ENCODE results near the gene INTS1. TPM values are rescaled to one million over a fixed set of nuclear protein-coding genes. Genes with fewer than 3 reads are reported as not detected.

Gene INTS1
- total and polyA plus RNA-seq, 9 donors: 1.9 to 80.5 (median 61.5) TPM

DNA sequence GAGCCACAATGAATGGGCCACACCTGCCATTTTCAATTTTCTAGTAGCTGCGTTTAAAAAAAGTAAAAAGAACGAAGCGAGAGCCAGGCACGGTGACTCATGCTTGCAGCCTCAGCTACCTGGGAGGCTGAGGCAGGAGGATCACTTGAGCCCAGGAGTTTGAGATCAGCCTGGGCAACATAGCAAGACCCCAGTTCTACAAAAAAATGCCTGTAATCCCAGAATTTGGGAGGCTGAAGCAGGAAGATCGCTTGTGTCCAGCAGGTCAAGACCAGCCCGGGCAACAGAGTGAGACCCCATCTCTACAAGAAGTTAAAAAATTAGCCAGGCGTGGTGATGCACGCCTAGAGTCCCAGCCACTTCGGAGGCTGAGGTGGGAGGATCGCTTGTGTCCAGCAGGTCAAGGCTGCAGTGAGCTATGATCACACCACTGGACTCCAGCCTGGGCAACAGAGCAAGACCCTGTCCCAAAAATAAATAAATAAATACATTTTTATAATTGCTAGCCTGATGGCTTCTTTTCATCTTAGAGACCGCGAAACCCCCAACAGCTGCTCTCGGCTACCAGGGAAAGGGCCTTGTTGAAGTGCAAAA, 77.0 kb downstream of the INTS1 start:
- H3K9me3 ChIP-seq: no peaks in the 10 kb centered on the region

DNA sequence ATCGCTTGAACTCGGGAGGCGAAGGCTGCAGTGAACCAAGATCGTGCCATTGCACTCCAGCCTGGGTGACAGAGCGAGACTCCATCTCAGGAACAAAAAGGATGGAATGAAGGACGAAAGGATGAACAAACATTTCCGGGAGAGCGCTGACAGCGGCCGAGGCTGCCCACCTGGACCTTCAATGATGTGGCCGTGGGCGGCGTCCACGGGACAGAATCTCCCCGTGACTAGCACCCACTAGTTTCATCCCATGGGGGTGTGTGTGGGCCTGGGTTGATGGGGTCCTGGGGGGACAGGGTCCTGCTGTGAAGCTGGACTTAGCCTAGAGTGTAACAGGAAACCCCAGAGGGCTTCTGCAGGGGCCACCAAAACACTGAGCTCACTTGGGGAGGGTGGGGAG, 77.7 kb downstream of the INTS1 start:
- DNase-seq: no peak
- no peaks in the 10 kb centered on the region for H3K36me3 ChIP-seq
- 79 to 81% (median 80%) methylated on average over 15 of the region's 15 CpGs for WGBS, 3 donors
- H3K4me1 ChIP-seq (ENCODE audit: insufficient read depth): no peaks in the 10 kb centered on the region
- no peak overlapping the region for H3K27ac ChIP-seq
- H3K27me3 ChIP-seq: no peaks in the 10 kb centered on the region
- H3K4me3 ChIP-seq: no peak overlapping the region
- intact Hi-C loops (cut with DNase I): no loop called here
- H3K9me3 ChIP-seq: no peaks in the 10 kb centered on the region
- TF ChIP-seq, protein P1, sequence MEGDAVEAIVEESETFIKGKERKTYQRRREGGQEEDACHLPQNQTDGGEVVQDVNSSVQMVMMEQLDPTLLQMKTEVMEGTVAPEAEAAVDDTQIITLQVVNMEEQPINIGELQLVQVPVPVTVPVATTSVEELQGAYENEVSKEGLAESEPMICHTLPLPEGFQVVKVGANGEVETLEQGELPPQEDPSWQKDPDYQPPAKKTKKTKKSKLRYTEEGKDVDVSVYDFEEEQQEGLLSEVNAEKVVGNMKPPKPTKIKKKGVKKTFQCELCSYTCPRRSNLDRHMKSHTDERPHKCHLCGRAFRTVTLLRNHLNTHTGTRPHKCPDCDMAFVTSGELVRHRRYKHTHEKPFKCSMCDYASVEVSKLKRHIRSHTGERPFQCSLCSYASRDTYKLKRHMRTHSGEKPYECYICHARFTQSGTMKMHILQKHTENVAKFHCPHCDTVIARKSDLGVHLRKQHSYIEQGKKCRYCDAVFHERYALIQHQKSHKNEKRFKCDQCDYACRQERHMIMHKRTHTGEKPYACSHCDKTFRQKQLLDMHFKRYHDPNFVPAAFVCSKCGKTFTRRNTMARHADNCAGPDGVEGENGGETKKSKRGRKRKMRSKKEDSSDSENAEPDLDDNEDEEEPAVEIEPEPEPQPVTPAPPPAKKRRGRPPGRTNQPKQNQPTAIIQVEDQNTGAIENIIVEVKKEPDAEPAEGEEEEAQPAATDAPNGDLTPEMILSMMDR (IDR thresholded peaks at IDR 0.05): no peak
- TF ChIP-seq EP300 (IDR thresholded peaks at IDR 0.05) (no peak), POLR2A (IDR thresholded peaks at IDR 0.05) (no peak)

More for the DNA sequence above, 77.0 kb downstream of the INTS1 start:
- no peak for TF ChIP-seq POLR2A (IDR thresholded peaks at IDR 0.05)
- TF ChIP-seq, protein P1 (IDR thresholded peaks at IDR 0.05): no peak
- TF ChIP-seq EP300 (IDR thresholded peaks at IDR 0.05): no peak
- H3K4me1 ChIP-seq (ENCODE audit: insufficient read depth): no peaks in the 10 kb centered on the region
- DNase-seq: no peak
- H3K36me3 ChIP-seq: no peaks in the 10 kb centered on the region
- no peaks in the 10 kb centered on the region for H3K27me3 ChIP-seq
- no peak overlapping the region for H3K27ac ChIP-seq
- WGBS, 3 donors: 82 to 84% (median 82%) methylated on average over 13 of the region's 13 CpGs
- no peak overlapping the region for H3K4me3 ChIP-seq
- intact Hi-C loops (cut with DNase I): no loop called here

DNA sequence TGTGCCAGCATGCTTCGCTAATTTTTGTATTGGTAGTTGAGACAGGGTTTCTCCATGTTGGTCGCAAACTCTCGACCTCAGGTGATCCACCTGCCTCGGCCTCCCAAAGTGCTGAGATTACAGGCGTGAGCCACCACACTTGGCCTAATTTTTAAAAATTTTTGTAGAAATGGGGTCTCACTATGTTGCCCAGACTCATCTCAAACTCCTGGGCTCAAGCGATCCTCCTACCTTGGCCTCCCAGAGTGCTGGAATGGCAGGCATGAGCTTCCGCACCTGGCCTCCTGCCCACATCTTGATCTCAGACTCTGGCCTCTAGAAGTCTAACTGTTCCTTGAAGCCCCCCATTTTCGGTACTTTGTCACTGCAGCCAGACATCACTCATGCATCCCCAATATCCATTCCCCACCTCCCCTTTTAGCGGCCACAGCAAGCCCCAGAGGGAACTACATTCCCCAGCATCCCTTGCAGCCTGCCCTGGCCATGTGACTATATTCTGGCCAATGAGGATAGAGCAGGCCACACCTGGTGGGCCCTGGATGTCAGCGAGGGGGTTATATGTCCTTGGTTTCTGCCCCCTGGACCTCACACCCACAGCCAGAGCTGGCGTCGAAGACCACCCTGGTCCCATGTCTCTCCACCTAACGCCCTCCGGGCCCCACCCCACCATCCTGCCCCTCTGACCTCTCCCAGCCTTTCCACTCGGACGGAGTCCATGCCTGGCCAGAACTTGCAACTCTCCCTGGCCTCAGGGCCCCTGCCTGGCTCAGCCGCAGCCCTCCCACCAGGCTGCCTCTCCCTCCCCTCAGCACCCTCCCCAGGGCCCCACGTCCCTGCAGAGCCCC, 78.7 kb downstream of the INTS1 start:
- H3K4me1 ChIP-seq (ENCODE audit: insufficient read depth): no peaks in the 10 kb centered on the region
- no peaks in the 10 kb centered on the region for H3K9me3 ChIP-seq
- 62 to 69% (median 67%) methylated on average over 18 of the region's 18 CpGs for WGBS, 3 donors
- no peaks in the 10 kb centered on the region for H3K36me3 ChIP-seq
- H3K27ac ChIP-seq: no peak overlapping the region
- H3K27me3 ChIP-seq: no peaks in the 10 kb centered on the region
- intact Hi-C loops (cut with DNase I): no loop called here
- DNase-seq: no peak
- TF ChIP-seq POLR2A (IDR thresholded peaks at IDR 0.05) (no peak), EP300 (IDR thresholded peaks at IDR 0.05) (no peak)
- TF ChIP-seq, protein P1 (IDR thresholded peaks at IDR 0.05): no peak
- H3K4me3 ChIP-seq: no peak overlapping the region

DNA sequence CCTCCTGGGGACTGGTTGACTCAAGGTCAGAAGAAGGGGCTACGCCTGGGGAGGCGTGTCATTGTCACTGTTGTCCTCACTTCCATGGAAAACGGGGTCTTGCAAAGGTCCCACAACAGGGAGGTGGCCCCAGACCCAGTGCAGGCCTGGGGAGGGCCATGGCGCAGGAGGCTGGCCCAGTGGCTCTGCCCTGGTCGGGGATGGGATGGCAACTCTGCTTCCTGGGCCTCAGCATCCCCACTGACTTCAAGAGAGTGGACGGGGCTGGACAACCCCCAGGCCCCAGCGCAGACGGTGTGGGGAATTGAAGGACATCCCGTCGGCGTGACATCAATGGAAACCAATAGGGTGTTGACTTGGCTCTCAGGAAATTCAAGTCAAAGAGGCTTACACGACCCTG, 80.1 kb downstream of the INTS1 start:
- 75 to 82% (median 76%) methylated on average over 12 of the region's 12 CpGs for WGBS, 3 donors
- Histone ChIP-seq H3K36me3 (no peaks in the 10 kb centered on the region), H3K9me3 (no peaks in the 10 kb centered on the region), H3K27me3 (no peaks in the 10 kb centered on the region), H3K4me1 (ENCODE audit: insufficient read depth) (no peaks in the 10 kb centered on the region), H3K27ac (no peak overlapping the region), H3K4me3 (no peak overlapping the region)
- DNase-seq: no peak
- intact Hi-C loops (cut with DNase I): no loop called here
- TF ChIP-seq EP300 (IDR thresholded peaks at IDR 0.05) (no peak), POLR2A (IDR thresholded peaks at IDR 0.05) (no peak)
- TF ChIP-seq, protein P1 (IDR thresholded peaks at IDR 0.05): no peak
